Measurements from ENCODE around the gene NPLOC4. TPM values are rescaled to one million over a fixed set of nuclear protein-coding genes. Genes with fewer than 3 reads are reported as not detected.

NPLOC4 gene
- total and polyA plus RNA-seq, 2 donors (not counting 1 experiment from before 2014, with no cell fraction given): 70.2 to 101 TPM

DNA sequence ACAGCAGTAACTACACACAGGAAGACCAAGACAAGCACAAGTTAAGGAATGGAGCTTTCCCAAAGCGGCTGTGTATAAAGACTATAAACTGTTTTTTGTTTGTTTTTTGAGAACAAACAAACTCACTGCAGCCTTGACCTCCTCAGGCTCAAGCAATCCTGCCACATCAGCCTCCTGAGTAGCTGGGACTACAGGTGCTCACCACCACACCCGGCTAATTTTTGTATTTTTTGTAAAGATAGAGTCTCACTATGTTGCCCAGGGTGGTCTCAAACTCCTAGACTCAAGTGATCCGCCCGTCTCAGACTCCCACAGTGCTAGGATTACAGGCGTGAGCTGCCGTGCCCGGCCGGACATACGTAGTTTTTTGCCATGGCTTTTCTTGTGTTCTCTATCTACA, 23.5 kb upstream of the NPLOC4 start:
- Histone ChIP-seq H3K4me2 (replicated peaks; ENCODE audit: low read depth, low read length, poor library complexity, severe bottlenecking) (no peak overlapping the region), H3K36me3 (replicated peaks in 1 of 2; ENCODE audit: control extremely low read depth in 1 of 2, control insufficient read depth in 1 of 2, extremely low read depth in 1 of 2, insufficient read depth in 2 of 2, low read length in 1 of 2) (no peaks in the 10 kb centered on the region), H3K4me3 (ENCODE audit: control extremely low read depth in 1 of 5, extremely low read depth in 1 of 5, insufficient read depth in 1 of 5, low read depth in 2 of 5, low read length in 4 of 5) (no peak overlapping the region), H3K79me2 (ENCODE audit: control insufficient read depth, insufficient read depth, low read length) (peaks cover 8% of the 10 kb centered on the region), H4K20me1 (ENCODE audit: control insufficient read depth, insufficient read depth, low read length, poor library complexity, severe bottlenecking) (no peaks in the 10 kb centered on the region), H3K27me3 (replicated peaks in 1 of 4; ENCODE audit: control extremely low read depth in 1 of 4, control insufficient read depth in 3 of 4, insufficient read depth in 4 of 4, low read length in 3 of 4) (peaks cover 0 to 2% (median 0%) of the 10 kb centered on the region in 4 experiments), H2AFZ (ENCODE audit: insufficient read depth, low read depth, low read length, poor library complexity, severe bottlenecking) (no peak overlapping the region), H3K4me1 (ENCODE audit: control insufficient read depth in 2 of 2, insufficient read depth in 2 of 2, low read length in 2 of 2) (peaks cover 5 to 6% of the 10 kb centered on the region in 2 donors), H3K9me3 (ENCODE audit: control extremely low read depth in 1 of 3, control insufficient read depth in 2 of 3, insufficient read depth in 1 of 3, low read length in 2 of 3) (no peaks in the 10 kb centered on the region), H3K9ac (ENCODE audit: low read length) (no peak overlapping the region), H3K27ac (ENCODE audit: low read length in 2 of 2) (no peak overlapping the region)
- Mint-ChIP-seq H3K9me3 (ENCODE audit: insufficient read depth) (no peaks in the 10 kb centered on the region), H3K4me3 (no peak overlapping the region), H3K27me3 (no peaks in the 10 kb centered on the region), H3K27ac (no peak overlapping the region), H3K4me1 (peaks cover under 1% of the 10 kb centered on the region)
- ATAC-seq (ENCODE audit: low read depth) (no peak), DNase-seq (no peak)
- ChIA-PET CTCF (interaction anchor here (0.6 kb wide), 1 partner anchor 14 kb away, joined by 3 read pairs; no protein-coding TSS in a partner anchor), POLR2A (no interaction called here)
- no peak for TF ChIP-seq EZH2 (IDR thresholded peaks at IDR 0.05; ENCODE audit: borderline replicate concordance, insufficient read depth, low read depth, low read length, poor library complexity, severe bottlenecking)
- TF ChIP-seq CTCF (IDR thresholded peaks at IDR 0.05): no peak
- WGBS (ENCODE audit: insufficient coverage): 100% methylated on average over 8 of the region's 9 CpGs
- intact Hi-C loops (cut with micrococcal nuclease): no loop called here

- Mint-ChIP-seq H3K27ac (no peak overlapping the region), H3K4me3 (no peak overlapping the region), H3K27me3 (no peaks in the 10 kb centered on the region), H3K9me3 (ENCODE audit: insufficient read depth) (no peaks in the 10 kb centered on the region), H3K4me1 (no peaks in the 10 kb centered on the region)
- Histone ChIP-seq H3K9ac (ENCODE audit: low read length) (no peak overlapping the region), H3K4me3 (ENCODE audit: control extremely low read depth in 1 of 5, extremely low read depth in 1 of 5, insufficient read depth in 1 of 5, low read depth in 2 of 5, low read length in 4 of 5) (no peak overlapping the region), H2AFZ (ENCODE audit: insufficient read depth, low read depth, low read length, poor library complexity, severe bottlenecking) (no peak overlapping the region), H3K4me2 (replicated peaks; ENCODE audit: low read depth, low read length, poor library complexity, severe bottlenecking) (no peak overlapping the region), H3K36me3 (replicated peaks in 1 of 2; ENCODE audit: control extremely low read depth in 1 of 2, control insufficient read depth in 1 of 2, extremely low read depth in 1 of 2, insufficient read depth in 2 of 2, low read length in 1 of 2) (no peaks in the 10 kb centered on the region), H3K27me3 (replicated peaks in 1 of 4; ENCODE audit: control extremely low read depth in 1 of 4, control insufficient read depth in 3 of 4, insufficient read depth in 4 of 4, low read length in 3 of 4) (peaks cover 0 to 6% (median 0%) of the 10 kb centered on the region in 4 experiments), H4K20me1 (ENCODE audit: control insufficient read depth, insufficient read depth, low read length, poor library complexity, severe bottlenecking) (no peaks in the 10 kb centered on the region), H3K4me1 (ENCODE audit: control insufficient read depth in 2 of 2, insufficient read depth in 2 of 2, low read length in 2 of 2) (peaks cover under 1 to 2% of the 10 kb centered on the region in 2 donors), H3K9me3 (ENCODE audit: control extremely low read depth in 1 of 3, control insufficient read depth in 2 of 3, insufficient read depth in 1 of 3, low read length in 2 of 3) (no peaks in the 10 kb centered on the region), H3K27ac (ENCODE audit: low read length in 2 of 2) (no peak overlapping the region), H3K79me2 (ENCODE audit: control insufficient read depth, insufficient read depth, low read length) (no peaks in the 10 kb centered on the region)
- CTCF ChIA-PET: interaction anchor here (0.7 kb wide), 1 partner anchor 1581 kb away, joined by 4 read pairs; no protein-coding TSS in a partner anchor
- no peak for ATAC-seq (ENCODE audit: low read depth)
- 65% methylated on average over 3 of the region's 5 CpGs for WGBS (ENCODE audit: insufficient coverage)
- intact Hi-C loops (cut with micrococcal nuclease): no loop called here
- TF ChIP-seq EZH2 (IDR thresholded peaks at IDR 0.05; ENCODE audit: borderline replicate concordance, insufficient read depth, low read depth, low read length, poor library complexity, severe bottlenecking) (no peak), CTCF (IDR thresholded peaks at IDR 0.05) (no peak)
- no peak for DNase-seq
- POLR2A ChIA-PET: no interaction called here
Measured at GRCh38 chr17:81659038-81659437, 22.1 kb upstream of the NPLOC4 start.
